ENCODE data around the gene RASGRF1.
"Not testable (repeated sequence)": the region's sequence is repeated elsewhere in the genome, so short reads cannot be mapped to it uniquely, and the experiment has no call there.

Gene RASGRF1

DNA sequence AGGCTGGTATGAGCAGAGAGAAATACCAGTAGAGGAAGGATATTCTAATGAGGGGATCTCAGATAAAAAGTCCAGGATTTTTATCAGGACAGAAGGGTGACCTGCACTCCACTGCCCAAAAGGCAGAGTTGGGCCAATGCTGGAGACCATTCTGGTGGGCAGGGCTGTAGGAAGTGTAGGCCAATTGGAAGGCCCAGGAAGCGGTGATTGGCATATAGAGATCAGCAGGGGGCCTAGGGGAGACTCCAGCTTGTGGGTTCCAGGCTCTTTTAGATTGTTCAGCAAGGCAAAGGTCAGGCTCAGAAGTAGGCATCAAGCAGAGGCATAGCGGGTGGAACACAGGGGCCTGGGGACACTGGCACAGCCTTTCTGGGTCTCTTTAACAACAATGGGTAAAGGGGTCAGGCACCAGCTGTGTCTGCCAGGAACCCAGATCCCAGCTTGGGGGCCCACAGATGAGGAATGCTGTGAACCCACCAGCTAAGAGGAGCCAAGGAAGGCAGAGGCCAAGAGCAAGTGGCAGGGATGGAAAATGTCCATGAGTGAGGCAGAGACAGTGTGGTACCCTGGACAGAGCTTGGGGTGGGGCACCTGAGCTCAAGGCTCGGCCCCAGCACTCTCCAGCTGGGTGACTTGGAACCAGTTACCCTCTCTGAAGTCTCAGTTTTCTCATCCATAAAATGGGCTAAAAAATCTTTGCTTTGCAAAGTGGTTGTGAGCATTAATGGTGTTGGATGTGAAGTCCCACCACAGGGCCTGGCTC is 27.0 kb upstream of the RASGRF1 start:
- TF ChIP-seq, protein P1, sequence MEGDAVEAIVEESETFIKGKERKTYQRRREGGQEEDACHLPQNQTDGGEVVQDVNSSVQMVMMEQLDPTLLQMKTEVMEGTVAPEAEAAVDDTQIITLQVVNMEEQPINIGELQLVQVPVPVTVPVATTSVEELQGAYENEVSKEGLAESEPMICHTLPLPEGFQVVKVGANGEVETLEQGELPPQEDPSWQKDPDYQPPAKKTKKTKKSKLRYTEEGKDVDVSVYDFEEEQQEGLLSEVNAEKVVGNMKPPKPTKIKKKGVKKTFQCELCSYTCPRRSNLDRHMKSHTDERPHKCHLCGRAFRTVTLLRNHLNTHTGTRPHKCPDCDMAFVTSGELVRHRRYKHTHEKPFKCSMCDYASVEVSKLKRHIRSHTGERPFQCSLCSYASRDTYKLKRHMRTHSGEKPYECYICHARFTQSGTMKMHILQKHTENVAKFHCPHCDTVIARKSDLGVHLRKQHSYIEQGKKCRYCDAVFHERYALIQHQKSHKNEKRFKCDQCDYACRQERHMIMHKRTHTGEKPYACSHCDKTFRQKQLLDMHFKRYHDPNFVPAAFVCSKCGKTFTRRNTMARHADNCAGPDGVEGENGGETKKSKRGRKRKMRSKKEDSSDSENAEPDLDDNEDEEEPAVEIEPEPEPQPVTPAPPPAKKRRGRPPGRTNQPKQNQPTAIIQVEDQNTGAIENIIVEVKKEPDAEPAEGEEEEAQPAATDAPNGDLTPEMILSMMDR (IDR thresholded peaks at IDR 0.05; ENCODE audit: low read depth, low read length): no peak
- in situ Hi-C loops (cut with HindIII; ENCODE audit: low sequenced_read_pairs): no loop called here
- no peak for DNase-seq (ENCODE audit: low read depth, low spot score)
- no peak overlapping the region for H3K4me3 ChIP-seq (ENCODE audit: low read depth, low read length)

DNA sequence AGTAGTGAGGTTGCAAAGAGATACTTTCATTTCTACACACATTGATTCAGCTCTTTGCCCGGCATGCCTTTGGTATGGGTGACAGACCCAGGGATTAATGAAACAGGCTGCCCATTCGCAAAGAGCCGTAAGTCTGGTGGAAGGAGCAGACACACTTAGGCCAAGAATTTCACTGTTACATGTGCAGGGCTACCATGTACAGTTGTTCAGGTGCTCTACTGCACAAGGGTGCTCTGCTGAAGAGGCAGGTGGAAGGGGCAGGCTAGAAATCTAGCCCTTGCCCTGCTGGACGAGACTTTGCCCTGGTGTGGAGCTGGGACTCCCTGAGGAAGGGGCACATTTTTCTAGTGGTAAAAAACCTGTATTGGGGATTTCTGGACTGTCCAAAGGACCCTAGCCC is 26.2 kb upstream of the RASGRF1 start:
- TF ChIP-seq, protein P1 (IDR thresholded peaks at IDR 0.05; ENCODE audit: low read depth, low read length): no peak
- in situ Hi-C loops (cut with HindIII; ENCODE audit: low sequenced_read_pairs): no loop called here
- DNase-seq (ENCODE audit: low read depth, low spot score): no peak
- H3K4me3 ChIP-seq (ENCODE audit: low read depth, low read length): no peak overlapping the region

DNA sequence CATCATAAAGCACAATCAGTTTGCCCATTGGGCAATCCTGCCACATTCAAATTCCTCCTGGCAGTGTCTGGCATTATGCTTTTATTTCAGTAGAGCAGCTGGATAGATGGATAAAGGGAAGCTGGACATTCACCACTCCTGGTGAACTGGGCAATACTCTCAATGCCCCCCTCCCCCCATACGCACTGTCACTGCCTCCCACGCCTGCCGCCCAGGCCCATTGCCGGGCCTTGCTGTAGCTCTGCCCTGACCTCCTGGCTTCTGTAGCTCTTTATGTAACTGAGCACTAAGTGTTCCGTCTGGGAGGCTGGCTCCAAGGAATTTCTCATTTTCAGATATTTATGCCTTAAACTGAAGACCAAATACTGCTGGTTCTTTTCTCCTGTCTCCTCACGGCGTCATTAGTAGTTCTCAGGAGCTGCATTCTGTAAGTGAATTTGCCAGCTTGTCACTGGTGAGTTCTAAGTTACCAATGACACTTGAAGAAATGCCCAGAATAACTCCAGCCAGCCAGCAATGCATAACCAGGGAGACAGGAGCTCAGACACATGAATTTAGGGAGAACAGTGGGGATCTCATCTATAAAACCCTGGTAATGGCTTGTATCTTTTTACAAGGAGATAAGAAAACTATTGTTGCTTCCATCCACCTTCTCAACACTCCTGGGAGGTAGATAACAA is 25.5 kb upstream of the RASGRF1 start:
- in situ Hi-C loops (cut with HindIII; ENCODE audit: low sequenced_read_pairs): no loop called here
- TF ChIP-seq, protein P1 (IDR thresholded peaks at IDR 0.05; ENCODE audit: low read depth, low read length): no peak
- no peak for DNase-seq (ENCODE audit: low read depth, low spot score)
- no peak overlapping the region for H3K4me3 ChIP-seq (ENCODE audit: low read depth, low read length)

DNA sequence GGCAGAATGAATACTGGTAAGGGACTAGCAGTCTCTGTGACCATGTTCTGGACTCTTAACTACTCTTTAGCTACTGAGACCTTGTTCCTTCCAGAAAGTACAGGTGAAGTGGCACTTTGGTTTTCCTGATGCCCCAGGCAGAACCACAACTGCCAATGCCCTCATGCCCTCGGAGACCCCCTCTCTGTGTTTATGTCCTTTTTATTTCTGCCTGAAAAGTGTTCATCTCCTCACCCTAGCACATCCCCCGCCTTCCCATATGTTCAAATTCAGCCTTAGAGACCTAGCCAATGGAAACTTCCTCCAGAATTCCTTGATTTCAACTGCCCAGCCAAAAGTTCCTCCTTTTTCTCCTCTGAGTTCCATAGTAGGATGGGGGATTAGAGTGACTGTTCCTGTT is 23.3 kb upstream of the RASGRF1 start:
- in situ Hi-C loops (cut with HindIII; ENCODE audit: low sequenced_read_pairs): no loop called here
- no peak for DNase-seq (ENCODE audit: low read depth, low spot score)
- H3K4me3 ChIP-seq (ENCODE audit: low read depth, low read length): no peak overlapping the region

DNA sequence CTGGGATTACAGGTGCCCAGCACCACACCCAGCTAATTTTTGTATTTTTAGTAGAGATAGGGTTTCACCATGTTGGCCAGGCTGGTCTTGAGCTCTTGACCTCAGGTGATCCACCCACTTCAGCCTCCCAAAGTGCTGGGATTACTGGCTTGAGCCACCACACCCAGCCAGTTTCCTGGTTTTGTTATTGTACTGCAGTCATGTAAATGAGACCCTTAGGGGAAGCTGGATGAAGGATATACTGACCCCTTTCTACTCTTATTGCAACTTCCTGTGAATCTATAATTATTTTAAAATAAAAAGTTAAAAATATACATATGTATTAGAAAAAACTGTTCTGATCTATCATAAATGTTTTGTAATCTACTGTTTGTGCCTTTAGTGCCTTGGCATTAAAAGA is 20.8 kb upstream of the RASGRF1 start:
- in situ Hi-C loops (cut with HindIII; ENCODE audit: low sequenced_read_pairs); DNase-seq (ENCODE audit: low read depth, low spot score); H3K4me3 ChIP-seq (ENCODE audit: low read depth, low read length): not testable (repeated sequence)

More for the DNA sequence above, 23.3 kb upstream of the RASGRF1 start:
- TF ChIP-seq, protein P1 (IDR thresholded peaks at IDR 0.05; ENCODE audit: low read depth, low read length): no peak

DNA sequence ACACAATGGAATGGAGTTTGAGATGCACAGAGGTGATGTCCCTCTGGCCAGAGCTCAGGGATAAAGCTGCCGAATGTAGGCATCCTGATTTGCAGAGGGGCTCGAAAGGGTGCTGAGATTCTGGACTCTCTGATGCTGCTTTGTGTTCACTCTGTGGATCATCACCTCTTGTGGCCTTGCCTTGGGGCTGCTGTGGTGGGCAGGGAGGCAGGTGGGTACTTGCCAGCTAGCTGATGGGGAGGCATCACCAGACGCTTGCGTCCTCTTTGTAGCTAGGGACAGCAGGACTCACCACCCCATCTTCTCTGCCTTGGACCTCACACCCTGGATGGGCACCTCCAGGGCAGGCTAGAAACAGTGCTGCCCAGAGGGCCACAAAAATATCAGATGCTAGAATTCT is 14.6 kb upstream of the RASGRF1 start:
- TF ChIP-seq, protein P1 (IDR thresholded peaks at IDR 0.05; ENCODE audit: low read depth, low read length): no peak
- in situ Hi-C loops (cut with HindIII; ENCODE audit: low sequenced_read_pairs): no loop called here
- no peak overlapping the region for H3K4me3 ChIP-seq (ENCODE audit: low read depth, low read length)
- DNase-seq (ENCODE audit: low read depth, low spot score): no peak

DNA sequence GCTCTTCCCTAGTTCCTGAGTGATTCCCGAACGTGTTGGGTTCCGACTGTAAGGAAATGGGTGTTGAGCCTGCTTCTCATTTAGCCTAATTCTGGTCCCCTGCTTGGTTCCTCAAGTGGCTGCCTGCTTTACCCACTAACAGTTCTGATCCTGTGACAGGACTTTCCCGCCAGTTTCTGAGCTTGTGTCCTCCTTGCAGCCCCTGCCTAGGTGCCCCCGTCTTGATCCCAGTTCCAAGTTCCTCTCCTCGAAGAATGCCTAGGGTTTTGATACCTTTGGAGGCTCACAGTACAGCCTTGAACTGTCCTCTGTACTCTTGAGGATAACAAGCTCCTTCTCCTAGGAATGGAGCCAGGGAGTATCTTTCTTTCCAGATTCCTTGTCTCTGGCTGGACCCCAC is 12.0 kb upstream of the RASGRF1 start:
- DNase-seq (ENCODE audit: low read depth, low spot score): no peak
- in situ Hi-C loops (cut with HindIII; ENCODE audit: low sequenced_read_pairs): no loop called here
- no peak overlapping the region for H3K4me3 ChIP-seq (ENCODE audit: low read depth, low read length)
- TF ChIP-seq, protein P1 (IDR thresholded peaks at IDR 0.05; ENCODE audit: low read depth, low read length): no peak

Measured in astrocyte of the spinal cord (primary cell).